Gastroesophageal sphincter (tissue), 4 donors: ENCODE data around the gene BHLHE41. TPM values are rescaled to one million over a fixed set of nuclear protein-coding genes. Genes with fewer than 3 reads are reported as not detected.

ENCODE experiments used
- ATAC-seq: fragments of 150-250 bp; one replicate; pipeline ENCODE4 v1.9.1; 2016; ENCODE audit warnings: mild to moderate bottlenecking, moderate library complexity
- H3K27ac ChIP-seq, 4 donors: fragments of 200-600 bp; sonication (generic) in 3 of 4; 1 replicate in 3 of 4; 2 replicates in 1 of 4; pipeline ENCODE4 v1.5.1; 2016 to 2019
- H3K27me3 ChIP-seq: fragments of 200-600 bp; sonication (generic); one replicate; pipeline ENCODE4 v1.5.1; 2019
- H3K36me3 ChIP-seq, 2 donors: fragments of 200-600 bp; sonication (generic); one replicate each; pipeline ENCODE4 v1.5.1; 2019; ENCODE audit warnings: control low read depth in 1 of 2
- H3K4me1 ChIP-seq, 3 donors: fragments of 200-600 bp; sonication (generic); 1 replicate in 2 of 3; 2 replicates in 1 of 3; pipeline ENCODE4 v1.5.1; 2016 to 2019; ENCODE audit warnings: control low read depth in 2 of 3
- H3K4me3 ChIP-seq, 2 donors: fragments of 200-600 bp; sonication (generic); one replicate each; pipeline ENCODE4 v1.5.1; 2019; ENCODE audit warnings: mild to moderate bottlenecking in 1 of 2, moderate library complexity in 1 of 2
- H3K9me3 ChIP-seq, 3 donors: fragments of 200-600 bp; sonication (generic); one replicate each; pipeline ENCODE4 v1.5.1; 2017 to 2019; ENCODE audit warnings: control low read depth in 2 of 3
- POLR2A ChIP-seq, 2 donors: fragments of 450-650 bp; IDR thresholded peaks; one replicate each; pipeline ENCODE4 v1.6.1; 2017; ENCODE audit warnings: antibody characterized with exemption in 2 of 2, mild to moderate bottlenecking in 2 of 2, moderate library complexity in 1 of 2
- WGBS, 2 donors: methylation state at CpG; one replicate each; pipeline ENCODE4 v1.1.5; 2018; ENCODE audit warnings: low coverage in 1 of 2; 5-methylcytosine and 5-hydroxymethylcytosine counted together
- total RNA-seq, 4 donors: library from RNA; depleted of rRNA; stranded (reverse); fragments of >200 nt; gene quantifications; one replicate each; pipeline ENCODE4 v1.1.0, GENCODE V29; 2016

Gene BHLHE41
- total RNA-seq, 4 donors from 2014 or later = 5.3 to 91.2 (median 21.7) TPM

- TF ChIP-seq POLR2A (IDR thresholded peaks at IDR 0.05) = no peak
- no peak overlapping the region for H3K27ac ChIP-seq
- ATAC-seq = no peak
Observed at GRCh38 chr12:26077915-26078702, 46.7 kb downstream of the BHLHE41 start.

More at GRCh38 chr12:26077915-26078702, 46.7 kb downstream of the BHLHE41 start:
- H3K27me3 ChIP-seq = no peaks in the 10 kb centered on the region
- no peaks in the 10 kb centered on the region for H3K9me3 ChIP-seq
- H3K36me3 ChIP-seq = peaks cover 0 to 3% of the 10 kb centered on the region in 2 donors
- WGBS, 2 donors = 93 to 100% methylated on average over 1 to 2 of the region's 2 CpGs
- no peak overlapping the region for H3K4me3 ChIP-seq
- no peaks in the 10 kb centered on the region for H3K4me1 ChIP-seq

Other genes with a start within 250 kb of the BHLHE41 start
- 100 to 1,000 TPM in 2 of 4 donors, 10 to 100 TPM in 2; 93.2 to 127 (median 111) TPM for gene RASSF8, start 166.4 kb downstream of the BHLHE41 start, total RNA-seq
- 10 to 100 TPM; 35.9 to 65.4 (median 53.3) TPM for gene SSPN, start 70.5 kb upstream of the BHLHE41 start, total RNA-seq